Measurements from ENCODE around the gene CDC42BPA. TPM values are rescaled to one million over a fixed set of nuclear protein-coding genes. Genes with fewer than 3 reads are reported as not detected.

The CDC42BPA gene
- total RNA-seq, 1 donor from 2014 or later, result 42.7 TPM

DNA sequence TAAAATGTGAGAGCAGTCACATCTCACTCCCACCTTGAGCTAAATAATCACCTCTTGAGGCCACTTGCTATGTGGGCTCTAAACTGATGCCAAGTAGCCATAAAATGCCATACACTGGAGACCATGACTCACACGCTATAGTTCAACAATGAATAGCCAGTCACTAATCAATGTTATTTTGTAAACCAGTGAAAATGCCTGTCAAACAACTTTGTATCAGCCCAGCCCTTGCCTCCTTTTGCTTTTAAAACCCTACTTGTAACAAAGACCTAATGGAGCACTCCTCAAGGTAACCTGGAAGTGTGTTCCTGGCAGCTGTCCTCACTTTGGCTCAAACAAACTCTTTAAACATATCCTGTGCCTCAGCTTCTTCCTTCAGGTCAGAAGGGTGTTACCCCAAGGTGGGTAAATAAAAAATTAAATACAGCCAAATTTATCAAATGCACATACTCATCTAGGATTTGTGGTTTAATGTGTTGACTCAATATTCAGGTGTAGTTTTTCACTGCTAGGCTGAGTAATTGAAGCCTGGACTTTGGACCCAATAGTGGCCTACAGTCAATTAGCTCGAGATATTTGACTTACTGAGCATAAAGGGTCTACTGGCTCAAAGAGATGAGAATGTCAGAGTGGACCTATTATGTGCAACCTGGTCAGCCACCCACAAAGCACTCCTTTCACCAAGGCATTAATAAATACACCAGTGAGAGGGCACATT is 223.9 kb downstream of the CDC42BPA start:
- H3K9me3 ChIP-seq, result no peaks in the 10 kb centered on the region
- intact Hi-C loops (cut with DNase I), result no loop called here

DNA sequence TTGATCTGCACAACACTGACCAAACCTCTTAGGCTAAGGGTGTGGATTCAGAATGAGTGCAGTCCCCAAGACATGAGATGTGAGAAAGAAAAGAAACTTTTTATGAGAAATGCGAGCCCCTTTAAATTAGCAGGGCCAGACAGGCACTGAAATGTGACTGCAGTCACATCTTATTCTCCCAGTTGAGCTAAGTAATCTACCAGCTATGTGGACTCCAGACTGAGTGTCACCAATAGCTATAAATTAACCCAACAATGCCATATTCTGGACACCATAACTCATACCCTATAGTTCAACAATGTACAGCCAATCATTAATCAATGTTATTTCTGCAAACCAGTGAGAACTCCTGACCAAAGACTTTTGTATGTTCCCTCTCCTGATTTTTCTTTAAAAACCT is 225.0 kb downstream of the CDC42BPA start:
- Histone ChIP-seq H3K4me3 (no peak overlapping the region), H3K36me3 (peaks cover 0 to 4% of the 10 kb centered on the region in 2 donors), H3K27ac (no peak overlapping the region), H3K4me1 (no peaks in the 10 kb centered on the region), H3K9me3 (no peaks in the 10 kb centered on the region), H3K27me3 (no peaks in the 10 kb centered on the region)
- no peak for DNase-seq (ENCODE audit: extremely low spot score in 2 of 2)
- no peak for TF ChIP-seq POLR2AphosphoS5 (IDR thresholded peaks at IDR 0.05; ENCODE audit: insufficient read depth in 1 of 2, low read depth in 1 of 2)
- no peak for TF ChIP-seq CTCF (IDR thresholded peaks at IDR 0.05)
- no peak for TF ChIP-seq POLR2A (IDR thresholded peaks at IDR 0.05)
- intact Hi-C loops (cut with DNase I), result no loop called here

More for the DNA sequence above, 223.9 kb downstream of the CDC42BPA start:
- no peak for DNase-seq (ENCODE audit: extremely low spot score in 2 of 2)
- H3K4me1 ChIP-seq, result no peaks in the 10 kb centered on the region
- no peaks in the 10 kb centered on the region for H3K27me3 ChIP-seq
- no peak overlapping the region for H3K27ac ChIP-seq
- peaks cover 0 to 9% of the 10 kb centered on the region in 2 donors for H3K36me3 ChIP-seq
- TF ChIP-seq CTCF (IDR thresholded peaks at IDR 0.05) (no peak), POLR2A (IDR thresholded peaks at IDR 0.05) (no peak)
- no peak overlapping the region for H3K4me3 ChIP-seq

GRCh38 chr1:227092069-227092468 is 226.2 kb downstream of the CDC42BPA start:
- H3K27me3 ChIP-seq, result no peaks in the 10 kb centered on the region
- H3K36me3 ChIP-seq, result peaks cover 0 to 4% of the 10 kb centered on the region in 2 donors
- intact Hi-C loops (cut with DNase I), result no loop called here
- no peaks in the 10 kb centered on the region for H3K4me1 ChIP-seq
- H3K4me3 ChIP-seq, result no peak overlapping the region
- no peak for TF ChIP-seq CTCF (IDR thresholded peaks at IDR 0.05)
- TF ChIP-seq POLR2AphosphoS5 (IDR thresholded peaks at IDR 0.05; ENCODE audit: insufficient read depth in 1 of 2, low read depth in 1 of 2), result no peak
- TF ChIP-seq POLR2A (IDR thresholded peaks at IDR 0.05), result no peak
- no peak overlapping the region for H3K27ac ChIP-seq
- no peaks in the 10 kb centered on the region for H3K9me3 ChIP-seq
- no peak for DNase-seq (ENCODE audit: extremely low spot score in 2 of 2)

- Histone ChIP-seq H3K4me1 (no peaks in the 10 kb centered on the region), H3K36me3 (peaks cover 0 to 4% of the 10 kb centered on the region in 2 donors), H3K27ac (no peak overlapping the region), H3K27me3 (no peaks in the 10 kb centered on the region), H3K9me3 (no peaks in the 10 kb centered on the region), H3K4me3 (no peak overlapping the region)
- intact Hi-C loops (cut with DNase I), result no loop called here
- no peak for DNase-seq (ENCODE audit: extremely low spot score in 2 of 2)
- TF ChIP-seq POLR2AphosphoS5 (IDR thresholded peaks at IDR 0.05; ENCODE audit: insufficient read depth in 1 of 2, low read depth in 1 of 2) (no peak), CTCF (IDR thresholded peaks at IDR 0.05) (no peak), POLR2A (IDR thresholded peaks at IDR 0.05) (no peak)
Observed at GRCh38 chr1:227086636-227087035, 231.7 kb downstream of the CDC42BPA start.

- H3K36me3 ChIP-seq, result no peaks in the 10 kb centered on the region
- TF ChIP-seq POLR2AphosphoS5 (IDR thresholded peaks at IDR 0.05; ENCODE audit: insufficient read depth in 1 of 2, low read depth in 1 of 2), result no peak
- TF ChIP-seq CTCF (IDR thresholded peaks at IDR 0.05), result no peak
- TF ChIP-seq POLR2A (IDR thresholded peaks at IDR 0.05), result no peak
- no peaks in the 10 kb centered on the region for H3K27me3 ChIP-seq
- no peaks in the 10 kb centered on the region for H3K4me1 ChIP-seq
- H3K9me3 ChIP-seq, result no peaks in the 10 kb centered on the region
- DNase-seq (ENCODE audit: extremely low spot score in 2 of 2), result no peak
- H3K4me3 ChIP-seq, result no peak overlapping the region
- H3K27ac ChIP-seq, result no peak overlapping the region
- intact Hi-C loops (cut with DNase I), result no loop called here
Observed at GRCh38 chr1:227082999-227083746, 235.1 kb downstream of the CDC42BPA start.
